HepG2 (cell line): ENCODE data around the gene MAJIN. TPM values are rescaled to one million over a fixed set of nuclear protein-coding genes. Genes with fewer than 3 reads are reported as not detected.

Experiments used
- ARID4A ChIP-seq: sonication (generic); formaldehyde crosslinking; IDR thresholded peaks from 2 replicates; pipeline ENCODE4 v1.5.0; 2020; ENCODE audit warnings: mild to moderate bottlenecking, missing genetic modification reagents, borderline replicate concordance
- ATM ChIP-seq: fragments of 450-650 bp; IDR thresholded peaks from 2 replicates; pipeline ENCODE4 v1.7.1; 2017; ENCODE audit warnings: mild to moderate bottlenecking, borderline replicate concordance
- FOXO1 ChIP-seq: sonication (generic); formaldehyde crosslinking; IDR thresholded peaks from 2 replicates; pipeline ENCODE4 v1.4.0; 2020; ENCODE audit warnings: missing genetic modification reagents
- GLMP ChIP-seq: sonication (generic); formaldehyde crosslinking; IDR thresholded peaks from 2 replicates; pipeline ENCODE4 v1.9.0; 2021; ENCODE audit warnings: missing genetic modification reagents, mild to moderate bottlenecking, borderline replicate concordance
- HOMEZ ChIP-seq: IDR thresholded peaks from 2 replicates; pipeline ENCODE4 v1.6.1; 2016; ENCODE audit warnings: low read depth
- HOXA3 ChIP-seq: sonication (generic); formaldehyde crosslinking; IDR thresholded peaks from 2 replicates; pipeline ENCODE4 v1.5.0; 2020; ENCODE audit warnings: missing genetic modification reagents
- IRF2 ChIP-seq: IDR thresholded peaks from 2 replicates; pipeline ENCODE4 v1.6.1; 2018; ENCODE audit warnings: missing genetic modification reagents, missing compliant biosample characterization
- NFYC ChIP-seq: IDR thresholded peaks from 2 replicates; pipeline ENCODE4 v1.6.1; 2016; ENCODE audit warnings: missing genetic modification reagents, missing compliant biosample characterization
- ONECUT2 ChIP-seq: sonication (generic); formaldehyde crosslinking; IDR thresholded peaks from 2 replicates; pipeline ENCODE4 v1.4.0; 2020; ENCODE audit warnings: missing genetic modification reagents
- SNAPC2 ChIP-seq: sonication (generic); formaldehyde crosslinking; IDR thresholded peaks from 2 replicates; pipeline ENCODE4 v1.8.1; 2022; ENCODE audit warnings: mild to moderate bottlenecking, missing genetic modification reagents
- TARDBP ChIP-seq: sonication (generic); formaldehyde crosslinking; IDR thresholded peaks from 2 replicates; pipeline ENCODE4 v1.8.0; 2022; ENCODE audit warnings: mild to moderate bottlenecking, missing genetic modification reagents
- THAP11 ChIP-seq: IDR thresholded peaks from 2 replicates; pipeline ENCODE4 v1.6.1; 2016; ENCODE audit warnings: missing biosample characterization, missing genetic modification reagents
- TIGD3 ChIP-seq: sonication (generic); formaldehyde crosslinking; IDR thresholded peaks from 2 replicates; pipeline ENCODE4 v1.5.1; 2020; ENCODE audit warnings: mild to moderate bottlenecking, missing genetic modification reagents, borderline replicate concordance
- ZFP36L1 ChIP-seq: sonication (generic); formaldehyde crosslinking; IDR thresholded peaks from 2 replicates; pipeline ENCODE4 v1.8.0; 2022; ENCODE audit warnings: mild to moderate bottlenecking, missing genetic modification reagents, moderate library complexity
- ZNF343 ChIP-seq: sonication (generic); formaldehyde crosslinking; IDR thresholded peaks from 2 replicates; pipeline ENCODE4 v1.4.0; 2020; ENCODE audit warnings: mild to moderate bottlenecking, missing genetic modification reagents
- ZNF414 ChIP-seq: sonication (generic); formaldehyde crosslinking; IDR thresholded peaks from 2 replicates; pipeline ENCODE4 v1.5.0; 2020; ENCODE audit warnings: missing genetic modification reagents
- ZNF431 ChIP-seq: sonication (generic); formaldehyde crosslinking; IDR thresholded peaks from 2 replicates; pipeline ENCODE4 v1.9.0; 2022; ENCODE audit warnings: missing genetic modification reagents, low read depth, mild to moderate bottlenecking, borderline replicate concordance
- ZNF562 ChIP-seq: sonication (generic); formaldehyde crosslinking; IDR thresholded peaks from 2 replicates; pipeline ENCODE4 v1.8.0; 2022; ENCODE audit warnings: missing genetic modification reagents, borderline replicate concordance
- ZNF567 ChIP-seq: sonication (generic); formaldehyde crosslinking; IDR thresholded peaks from 2 replicates; pipeline ENCODE4 v1.8.1; 2023; ENCODE audit warnings: mild to moderate bottlenecking, missing genetic modification reagents, borderline replicate concordance
- ZNF615 ChIP-seq: sonication (generic); formaldehyde crosslinking; IDR thresholded peaks from 2 replicates; pipeline ENCODE4 v1.5.0; 2020; ENCODE audit warnings: mild to moderate bottlenecking, missing genetic modification reagents, borderline replicate concordance
- ZNF776 ChIP-seq: sonication (generic); formaldehyde crosslinking; IDR thresholded peaks from 2 replicates; pipeline ENCODE4 v1.4.0; 2020; ENCODE audit warnings: mild to moderate bottlenecking, missing genetic modification reagents
- polyA plus RNA-seq, 8 experiments: library from polyadenylated mRNA; depleted of rRNA in 3 of 8; stranded (reverse) in 7 of 8; unstranded in 1 of 8; fragments of >200 nt; fragmentation: Illumina TruSeq in 4 of 8; extraction: Trizol in 4 of 8; gene quantifications; 2 replicates each; pipeline versions ENCODE4 v1.2.1 to v1.2.3, GENCODE V29; 2011 to 2016; ENCODE audit warnings: low read depth in 4 of 8, missing spikeins in 1 of 8, mixed read lengths in 1 of 8; ENCODE audit not compliant: insufficient read depth in 1 of 8
- total RNA-seq, 5 experiments: library from RNA; depleted of rRNA; stranded (reverse); fragments of >200 nt; fragmentation: Illumina TruSeq; extraction: Trizol; gene quantifications; 2 replicates each; pipeline ENCODE4 v1.2.3, GENCODE V29; 2016; ENCODE audit warnings: low read depth in 1 of 5

Gene MAJIN
- total and polyA plus RNA-seq, 2 of the 13 experiments (the other 11 are each of a cell fraction or from before 2014, with no cell fraction given) = not detected

GRCh38 chr11:64996710-64997380, 24.9 kb upstream of the MAJIN start, which contains the start of gene BATF2 (continued):
- TF ChIP-seq SNAPC2 (CRISPR knock-in tag) (0 out of 2 replicates have a peak, but pooled peaks have one; percentile 22), ATM (no peak), HOMEZ (CRISPR knock-in tag) (no peak), ZNF414 (CRISPR knock-in tag) (no peak), ZNF567 (CRISPR knock-in tag) (0 out of 2 replicates have a peak, but pooled peaks have one; percentile 51), ZNF343 (0 out of 2 replicates have a peak, but pooled peaks have one; percentile 32), GLMP (CRISPR knock-in tag) (no peak), THAP11 (CRISPR knock-in tag) (peak; percentile 87), FOXO1 (no peak; the same call in 1 of the 2 replicates), TARDBP (CRISPR knock-in tag) (peak; percentile 81; the same call in 1 of the 2 replicates), ARID4A (peak; percentile 87; the same call in 1 of the 2 replicates), HOXA3 (peak; percentile 25; the same call in 1 of the 2 replicates), ZFP36L1 (peak; percentile 37; the same call in 1 of the 2 replicates), ZNF562 (CRISPR knock-in tag) (no peak), IRF2 (CRISPR knock-in tag) (peak; percentile 85), TIGD3 (no peak), ONECUT2 (no peak), ZNF776 (CRISPR knock-in tag) (no peak), NFYC (0 out of 2 replicates have a peak, but pooled peaks have one; percentile 6), ZNF431 (CRISPR knock-in tag) (no peak), ZNF615 (CRISPR knock-in tag) (no peak)
